GM20431 (cell line): ENCODE results near the gene ESPNL.

Source experiments
- in situ Hi-C: fragments of 300-500 bp; cut with MseI, MboI; formaldehyde crosslinking; loops from one replicate; pipeline ENCODE4 v1.15.0; 2020; ENCODE audit warnings: low sequenced_read_pairs; ENCODE audit not compliant: unreplicated experiment

Gene ESPNL

DNA sequence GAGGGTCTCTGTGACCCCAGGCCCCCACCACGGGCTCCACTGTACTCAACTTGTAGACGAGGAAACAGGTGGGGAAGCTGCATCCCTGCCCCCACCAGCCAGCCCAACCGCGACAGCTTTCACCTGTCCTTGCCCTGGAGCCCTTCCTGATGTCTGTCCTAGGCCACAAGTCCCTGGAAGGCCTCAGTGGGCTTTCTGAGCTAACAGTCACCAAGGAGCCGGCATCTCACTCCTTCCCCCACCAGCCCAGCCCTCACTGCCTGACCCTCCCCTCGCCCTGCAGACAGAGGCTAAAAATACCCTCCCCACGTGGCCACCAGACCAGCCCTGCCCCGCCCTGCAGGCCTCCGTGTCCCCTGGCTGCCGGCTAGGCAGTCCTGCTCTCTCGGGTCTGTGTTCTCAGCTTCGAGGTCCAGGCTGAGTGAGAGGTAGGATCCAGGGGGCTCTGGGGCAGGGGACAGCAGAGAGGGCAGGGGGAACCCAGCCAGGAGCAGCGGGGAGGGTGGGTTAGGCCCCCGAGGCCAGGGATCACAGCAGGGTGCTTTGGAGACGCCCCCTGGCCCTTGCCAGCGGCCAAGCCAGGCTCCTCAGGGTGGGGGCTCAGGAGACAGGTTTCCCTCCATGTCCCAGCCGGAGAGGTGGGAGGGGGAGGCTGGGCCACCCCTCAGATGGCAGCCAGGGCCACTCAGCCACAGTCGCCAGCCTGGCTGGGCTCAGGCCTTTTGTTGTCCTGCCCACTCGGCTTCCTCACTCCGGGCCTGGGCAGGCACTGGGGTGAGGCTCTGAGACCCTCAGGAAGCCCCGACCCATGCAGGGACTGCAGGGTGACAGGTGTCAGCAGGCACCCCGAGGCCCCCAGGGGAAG lies 38.4 kb downstream of the ESPNL start, which contains the start of gene KLHL30:
Gene KLHL30 (plus strand): TSS at position 338 of the 865 bp plus-strand sequence. CDS start 2,087 bp downstream, outside the sequence.
- in situ Hi-C loops = no loop called here

- in situ Hi-C loops = no loop called here
Measured at GRCh38 chr2:238139196-238140039, 39.3 kb downstream of the ESPNL start.

GRCh38 chr2:238140040-238140439 lies 39.9 kb downstream of the ESPNL start:
- in situ Hi-C loops = no loop called here

- in situ Hi-C loops = no loop called here
Measured at GRCh38 chr2:238140721-238141540, 40.8 kb downstream of the ESPNL start.

GRCh38 chr2:238141541-238142318 lies 41.6 kb downstream of the ESPNL start:
- in situ Hi-C loops = no loop called here

DNA sequence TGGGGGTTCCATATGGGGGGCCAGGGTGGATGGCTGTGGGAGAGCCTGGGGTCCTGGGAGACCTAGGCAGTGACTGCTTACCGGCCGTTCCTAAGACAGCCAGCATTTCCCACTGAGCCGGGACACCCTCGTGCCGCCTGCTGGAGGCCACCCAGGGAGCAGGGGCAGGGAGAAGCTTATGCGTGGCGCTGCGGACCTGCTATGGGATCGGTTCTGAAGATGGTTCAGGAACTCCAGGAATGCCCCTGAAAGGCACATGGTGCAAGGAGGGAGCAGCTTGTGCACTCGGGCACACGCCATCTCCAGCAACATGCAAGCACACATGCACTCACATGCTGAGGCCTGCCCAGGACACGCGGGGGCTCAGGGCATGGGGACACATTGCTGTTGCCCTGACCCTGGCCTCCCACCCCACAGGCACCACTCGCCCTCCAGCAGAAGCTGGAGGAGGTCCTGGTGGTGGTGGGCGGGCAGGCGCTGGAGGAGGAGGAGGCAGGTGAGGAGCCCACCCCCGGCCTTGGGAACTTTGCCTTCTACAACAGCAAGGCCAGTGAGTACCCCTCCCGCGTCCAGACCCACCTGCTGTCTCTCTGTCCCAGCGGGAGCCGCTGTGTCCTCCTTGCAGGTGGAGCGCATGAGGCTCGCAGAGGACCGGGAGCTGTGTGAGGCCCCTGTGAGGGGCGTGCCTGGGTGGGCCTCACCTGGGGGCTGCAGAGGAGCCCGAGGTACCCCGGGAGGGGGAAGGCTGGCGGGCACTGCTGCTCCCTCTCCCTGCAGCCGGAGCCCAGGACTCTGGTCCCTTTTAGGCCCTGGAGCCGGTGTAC lies 42.5 kb downstream of the ESPNL start:
- in situ Hi-C loops = no loop called here

DNA sequence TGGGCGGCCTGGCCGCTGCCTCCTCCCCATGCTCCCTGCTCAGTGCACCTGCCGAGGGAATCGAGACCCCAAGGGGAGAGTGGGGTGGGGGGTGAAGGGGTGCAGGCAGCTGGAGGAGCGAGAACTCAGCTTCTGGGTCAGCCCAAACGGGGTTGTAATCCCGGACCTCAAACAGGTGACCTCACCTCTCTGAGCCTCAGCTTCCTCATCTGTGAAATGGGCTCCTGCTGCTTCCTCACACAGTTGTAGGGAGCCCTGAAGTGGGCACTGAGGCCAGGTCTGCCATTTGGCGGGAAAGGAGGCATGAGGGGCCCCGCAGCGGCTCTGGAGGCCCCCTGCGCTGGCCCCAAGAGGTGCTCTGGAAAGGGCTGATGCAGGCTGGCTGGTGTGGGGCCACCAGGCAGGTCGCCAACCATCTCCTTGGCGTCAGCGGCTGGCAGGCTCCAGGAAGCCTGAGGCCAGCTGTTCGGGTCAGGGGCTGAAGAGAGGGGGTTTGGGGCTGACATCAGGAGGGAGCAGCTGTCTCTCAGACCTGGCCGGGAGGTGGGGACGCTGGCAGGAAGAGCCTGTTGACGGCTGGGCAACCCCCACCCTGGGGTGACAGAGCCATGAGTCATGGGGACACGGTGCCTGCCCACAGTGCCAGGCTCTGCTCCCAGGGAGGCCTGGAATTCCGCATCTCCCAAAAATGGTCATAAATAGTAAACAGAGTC lies 43.3 kb downstream of the ESPNL start:
- in situ Hi-C loops = no loop called here

- in situ Hi-C loops = no loop called here
Measured at GRCh38 chr2:238144262-238144661, 44.1 kb downstream of the ESPNL start.

DNA sequence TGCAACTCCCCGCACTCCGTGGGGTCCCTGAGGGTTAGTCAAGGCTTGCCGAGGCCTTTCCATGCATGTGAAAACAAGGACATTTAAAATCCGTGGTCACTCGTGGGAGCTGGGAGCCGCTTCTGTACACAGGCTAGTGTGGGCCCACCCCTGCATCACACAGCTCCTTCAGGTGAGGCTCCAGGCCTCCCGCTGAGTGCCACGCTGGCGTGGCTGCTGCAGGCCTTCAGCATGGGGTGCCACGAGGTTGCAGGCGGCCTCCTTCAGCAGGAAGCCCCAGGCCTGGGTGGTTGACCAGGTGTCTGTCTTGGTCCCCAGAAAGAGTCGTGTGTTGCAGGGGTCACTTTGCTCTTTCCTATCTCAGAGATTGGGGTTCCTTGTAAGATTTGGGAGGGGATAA lies 44.9 kb downstream of the ESPNL start:
- in situ Hi-C loops = no loop called here

GRCh38 chr2:238145851-238146250 lies 45.7 kb downstream of the ESPNL start:
- in situ Hi-C loops = no loop called here

DNA sequence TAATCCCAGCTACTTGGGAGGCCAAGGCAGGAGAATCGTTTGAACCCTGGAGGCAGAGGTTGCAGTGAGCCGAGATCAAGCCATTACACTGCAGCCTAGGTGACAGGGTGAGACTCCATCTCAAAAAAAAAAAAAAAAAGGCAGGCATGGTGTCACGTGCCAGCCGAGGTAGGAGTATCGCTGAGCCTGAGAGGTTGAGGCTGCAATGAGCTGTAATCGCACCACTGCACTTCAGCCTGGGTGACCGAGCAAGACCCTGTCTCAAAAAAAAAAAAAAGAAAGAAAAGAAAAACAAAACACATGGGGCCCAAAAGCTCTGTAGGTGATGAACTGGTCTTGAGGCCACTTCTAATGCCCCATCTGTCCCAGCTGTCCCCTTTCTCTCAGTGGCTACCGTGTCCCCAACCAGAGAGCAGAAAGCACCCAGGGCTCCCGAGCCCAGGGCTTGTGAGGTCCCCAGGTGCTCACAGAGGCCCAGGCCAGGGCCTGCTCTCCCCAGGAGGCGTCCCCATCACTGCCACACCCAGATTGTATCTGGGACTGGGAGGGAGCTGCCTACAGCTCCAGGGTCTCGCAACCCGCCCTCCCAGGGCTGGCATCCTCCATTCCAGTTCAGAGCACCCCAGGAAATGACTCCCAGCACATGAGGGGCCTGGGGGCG lies 46.9 kb downstream of the ESPNL start:
- in situ Hi-C loops = no loop called here

GRCh38 chr2:238148981-238149380 lies 48.8 kb downstream of the ESPNL start:
- in situ Hi-C loops = no loop called here

DNA sequence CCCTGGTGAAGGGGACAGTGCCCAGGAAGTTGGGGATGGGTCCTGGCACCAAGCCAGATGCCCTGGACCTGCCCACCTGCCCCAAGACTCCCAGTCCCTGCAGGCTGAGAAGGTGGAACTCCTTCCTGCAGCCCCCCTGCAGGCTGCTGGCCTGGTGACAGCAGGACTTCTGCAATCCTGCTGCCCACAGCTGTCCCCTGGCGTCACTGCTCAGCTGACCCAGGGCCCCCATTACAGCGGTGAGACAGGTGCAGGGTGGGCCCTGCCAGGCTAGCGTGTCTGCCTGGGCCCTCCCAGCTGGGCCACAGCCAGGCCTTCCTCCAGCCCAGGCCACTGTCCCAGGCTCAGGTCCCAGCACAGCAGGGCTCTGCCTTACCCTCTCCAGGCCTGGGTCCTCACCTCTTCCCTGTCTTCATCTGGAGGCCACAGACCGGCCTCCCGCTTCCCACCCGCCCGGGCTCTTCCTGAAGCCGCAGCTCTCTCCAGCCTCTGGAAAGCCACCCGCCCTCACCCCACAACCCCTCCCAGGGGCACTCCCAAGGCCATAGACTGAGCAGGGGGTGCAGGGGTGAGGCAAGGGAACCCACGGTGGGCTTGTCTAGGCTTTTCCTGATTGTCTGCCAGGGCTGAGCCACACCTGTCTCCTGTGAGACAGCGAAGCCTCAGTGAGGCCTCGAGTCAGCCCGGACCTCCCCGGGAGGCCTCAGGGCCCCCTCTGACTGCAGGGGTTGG lies 49.9 kb downstream of the ESPNL start:
- in situ Hi-C loops = no loop called here

DNA sequence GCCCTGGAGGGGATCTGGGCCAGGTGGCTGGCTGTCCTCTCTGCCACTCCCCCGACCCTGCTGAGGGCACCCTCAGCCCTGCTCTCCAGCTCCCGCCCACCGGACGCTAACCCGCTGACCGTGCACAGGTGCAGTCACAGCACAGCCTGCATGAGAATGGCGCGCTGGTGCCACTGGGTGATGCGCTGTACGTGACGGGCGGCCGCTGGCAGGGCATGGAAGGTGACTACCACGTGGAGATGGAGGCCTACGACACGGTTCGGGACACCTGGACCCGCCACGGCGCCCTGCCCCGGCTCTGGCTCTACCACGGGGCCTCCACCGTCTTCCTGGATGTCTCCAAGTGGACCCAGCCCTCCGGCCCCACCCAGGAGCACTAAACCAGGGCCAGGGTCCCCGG lies 50.5 kb downstream of the ESPNL start:
- in situ Hi-C loops = no loop called here

- in situ Hi-C loops = no loop called here
Measured at GRCh38 chr2:238151205-238151604, 51.1 kb downstream of the ESPNL start.

- in situ Hi-C loops = no loop called here
Measured at GRCh38 chr2:238151628-238152235, 51.6 kb downstream of the ESPNL start.
